CD4-positive, alpha-beta memory T cell (primary cell): Measurements from ENCODE around the gene FAM167B. TPM values are rescaled to one million over a fixed set of nuclear protein-coding genes. Genes with fewer than 3 reads are reported as not detected.
"Not testable (repeated sequence)": the region's sequence is repeated elsewhere in the genome, so short reads cannot be mapped to it uniquely, and the experiment has no call there.

Source experiments
- CTCF ChIA-PET: fragments of 350-600 bp; sonication (Branson Sonifier 250); formaldehyde crosslinking; loops from one replicate; lab custom pipeline; 2021; ENCODE audit warnings: inconsistent platforms; ENCODE audit not compliant: partially characterized antibody; lab: Charles Lee
- POLR2A ChIA-PET: fragments of 350-600 bp; sonication (Branson Sonifier 250); formaldehyde crosslinking; loops from one replicate; lab custom pipeline; 2021; ENCODE audit not compliant: partially characterized antibody; lab: Charles Lee
- DNase-seq, 5 donors: peaks; one replicate each; pipeline versions ENCODE4 v3.0.0 to v3.0.0-alpha.2; 2020 to 2022; ENCODE audit warnings: mixed read lengths in 1 of 5
- H3K27ac ChIP-seq: one replicate; pipeline ENCODE4 v1.7.0; 2013; ENCODE audit warnings: low read depth, low read length
- H3K27me3 ChIP-seq: 2 replicates; pipeline ENCODE4 v1.7.0; 2013; ENCODE audit warnings: mild to moderate bottlenecking, low read length, moderate library complexity; ENCODE audit not compliant: insufficient read depth
- H3K36me3 ChIP-seq: 2 replicates; pipeline ENCODE4 v1.7.0; 2013; ENCODE audit warnings: mild to moderate bottlenecking, low read length, moderate library complexity; ENCODE audit not compliant: insufficient read depth
- H3K4me1 ChIP-seq: 2 replicates; pipeline ENCODE4 v1.7.0; 2013; ENCODE audit warnings: mild to moderate bottlenecking, low read length, moderate library complexity; ENCODE audit not compliant: insufficient read depth
- H3K4me3 ChIP-seq, 2 donors: one replicate each; pipeline ENCODE4 v1.7.0; 2013; ENCODE audit warnings: low read length in 2 of 2, mild to moderate bottlenecking in 1 of 2
- H3K9me3 ChIP-seq, 2 donors: one replicate each; pipeline ENCODE4 v1.7.0; 2013; ENCODE audit warnings: low read length in 2 of 2, control low read depth in 1 of 2; ENCODE audit not compliant: control insufficient read depth in 1 of 2
- H3K27ac Mint-ChIP-seq, 7 donors: one replicate each; pipeline ENCODE4 v1.8.0; 2020 to 2021; ENCODE audit warnings: mixed read lengths in 7 of 7, mild to moderate bottlenecking in 6 of 7, inconsistent platforms in 3 of 7, moderate library complexity in 3 of 7
- H3K27me3 Mint-ChIP-seq, 2 donors: one replicate each; pipeline ENCODE4 v1.8.0; 2020 to 2021; ENCODE audit warnings: mixed read lengths in 2 of 2
- H3K36me3 Mint-ChIP-seq, 2 donors: one replicate each; pipeline ENCODE4 v1.8.0; 2020 to 2021; ENCODE audit warnings: mixed read lengths in 2 of 2, inconsistent platforms in 1 of 2, mild to moderate bottlenecking in 1 of 2
- H3K4me1 Mint-ChIP-seq, 4 donors: one replicate each; pipeline ENCODE4 v1.8.0; 2020 to 2021; ENCODE audit warnings: mixed read lengths in 4 of 4, mild to moderate bottlenecking in 1 of 4
- H3K4me3 Mint-ChIP-seq, 8 donors: one replicate each; pipeline ENCODE4 v1.8.0; 2020 to 2021; ENCODE audit warnings: mixed read lengths in 8 of 8, mild to moderate bottlenecking in 7 of 8, moderate library complexity in 6 of 8, inconsistent platforms in 3 of 8
- H3K9me3 Mint-ChIP-seq, 8 donors: one replicate each; pipeline ENCODE4 v1.8.0; 2020 to 2021; ENCODE audit warnings: mixed read lengths in 8 of 8, mild to moderate bottlenecking in 5 of 8, inconsistent platforms in 3 of 8, moderate library complexity in 1 of 8
- intact Hi-C: fragments of 100-400 bp; cut with micrococcal nuclease; formaldehyde crosslinking; loops from one replicate; pipeline ENCODE4 v1.15.1; 2023
- polyA plus RNA-seq, 2 donors: library from polyadenylated mRNA; unstranded; fragments of 300-500 nt; fragmentation: Illumina TruSeq; gene quantifications; one replicate each; pipeline ENCODE4 v1.2.3, GENCODE V29; 2021
- total RNA-seq, 2 experiments: library from RNA; stranded (reverse); gene quantifications; one replicate each; pipeline ENCODE4 v1.2.3, GENCODE V29; 2021

Gene FAM167B
- total and polyA plus RNA-seq, 4 experiments from 2014 or later: 0.50 to 1.2 TPM; not detected in 2

DNA sequence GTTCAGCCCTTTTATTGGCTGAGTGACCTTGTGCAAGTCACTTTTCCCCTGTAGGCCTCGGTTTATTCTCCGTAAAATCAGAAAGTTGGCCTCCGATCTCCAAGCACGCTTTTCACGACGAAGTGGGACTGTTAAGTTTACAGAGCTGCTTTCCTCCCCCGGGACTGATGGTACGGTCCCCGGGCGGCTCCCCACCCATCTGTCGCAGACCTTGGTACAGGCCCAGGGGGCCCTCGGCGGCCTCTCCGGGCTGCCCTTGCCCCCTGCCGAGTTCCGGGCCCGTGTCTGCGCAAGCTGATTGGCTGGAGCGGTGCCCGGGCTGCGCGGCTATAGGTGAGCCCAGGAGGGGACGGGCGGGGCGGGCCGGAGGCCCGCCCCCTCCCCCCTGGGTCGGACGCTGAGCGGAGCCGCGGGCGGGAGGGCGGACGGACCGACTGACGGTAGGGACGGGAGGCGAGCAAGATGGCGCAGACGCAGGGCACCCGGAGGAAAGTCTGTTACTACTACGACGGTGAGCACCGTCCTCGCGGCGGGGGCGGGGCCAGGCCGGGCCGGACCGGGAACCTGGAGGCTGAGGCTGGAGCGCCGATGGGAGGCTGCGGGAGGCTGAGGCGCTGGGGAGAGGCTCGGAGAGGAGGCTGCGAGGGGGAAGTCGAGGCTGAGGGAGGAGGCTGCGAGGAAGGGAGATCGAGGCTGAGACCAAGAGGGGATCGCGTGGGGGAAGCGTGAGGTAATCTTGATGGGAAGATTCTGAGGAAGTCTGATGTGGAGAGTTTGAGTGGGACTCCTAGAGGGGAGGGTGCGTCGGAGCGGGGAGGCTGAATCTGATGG is 44.9 kb downstream of the FAM167B start, which contains the start of gene HDAC1:
TSS of gene HDAC1 (plus strand) at position 376 of the 831 bp plus-strand sequence. CDS start at position 463, 87 bp downstream.
- Histone ChIP-seq H3K4me1 (peaks cover 62% of the 10 kb centered on the region), H3K9me3 (no peaks in the 10 kb centered on the region), H3K27ac (peak within 1 kb of the TSS; percentile 93), H3K4me3 (peak within 1 kb of the TSS; percentile 83 to 93), H3K27me3 (no peaks in the 10 kb centered on the region), H3K36me3 (no peaks in the 10 kb centered on the region)
- Mint-ChIP-seq H3K9me3 (no peaks in the 10 kb centered on the region), H3K4me1 (peaks cover 32 to 65% (median 47%) of the 10 kb centered on the region in 4 donors), H3K27ac (peak within 1 kb of the TSS; percentile 94 to 99 (median 96)), H3K4me3 (peak within 1 kb of the TSS; percentile 97 to 100 (median 99)), H3K27me3 (peaks cover 0 to 2% of the 10 kb centered on the region in 2 donors), H3K36me3 (peaks cover 8 to 27% of the 10 kb centered on the region in 2 donors)
- ChIA-PET CTCF (interaction anchor here (1.2 to 7.1 kb wide), 10 partner anchors 11 to 765 kb away, joined by 3 to 49 read pairs (median 7); partner anchors contain the start of genes FAM167B and LCK), POLR2A (interaction anchor here (0.7 to 11.3 kb wide), 37 partner anchors 10 to 278 kb away, joined by 3 to 226 read pairs (median 5); partner anchors contain the start of genes BSDC1, CCDC28B, EIF3I and FAM167B)
- intact Hi-C loops: loop anchor here (1.0 to 5.0 kb wide), 10 partner anchors 18 to 185 kb away; partner anchors contain the start of genes BSDC1, EIF3I, KPNA6 and TMEM234
- DNase-seq: peak; percentile 96 to 97 (median 97)

DNA sequence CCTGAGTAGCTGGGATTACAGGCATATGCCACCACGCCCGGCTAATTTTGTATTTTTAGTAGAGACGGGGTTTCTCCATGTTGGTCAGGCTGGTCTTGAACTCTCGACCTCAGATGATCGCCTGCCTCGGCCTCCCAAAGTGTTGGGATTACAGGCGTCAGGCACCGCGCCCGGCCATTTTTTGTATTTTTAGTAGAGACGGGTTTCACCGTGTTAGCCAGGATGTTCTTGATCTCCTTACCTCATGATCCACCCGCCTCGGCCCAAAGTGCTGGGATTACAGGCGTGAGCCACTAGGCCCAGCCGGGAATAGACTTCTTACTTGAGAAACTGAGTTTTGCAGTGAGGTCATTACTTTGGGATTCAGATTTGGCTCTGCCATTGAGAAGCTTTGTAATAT is 51.2 kb downstream of the FAM167B start:
- CTCF ChIA-PET: interaction anchor here (1.0 to 2.5 kb wide), 3 partner anchors 10 to 79 kb away, joined by 3 to 5 read pairs (median 4); no protein-coding TSS in a partner anchor

More for the DNA sequence above, 51.2 kb downstream of the FAM167B start:
- H3K4me1 Mint-ChIP-seq: peaks cover 34 to 74% (median 50%) of the 10 kb centered on the region in 4 donors
- H3K27me3 ChIP-seq, H3K9me3 ChIP-seq, H3K27ac ChIP-seq, H3K9me3 Mint-ChIP-seq, H3K4me3 ChIP-seq, DNase-seq, H3K27me3 Mint-ChIP-seq, intact Hi-C loops, POLR2A ChIA-PET: not testable (repeated sequence)
- H3K27ac Mint-ChIP-seq: peak overlapping the region in 2 of 7 donors; percentile 44 to 59
- H3K36me3 ChIP-seq: peaks cover 15% of the 10 kb centered on the region
- peaks cover 67% of the 10 kb centered on the region for H3K4me1 ChIP-seq
- H3K4me3 Mint-ChIP-seq: peak overlapping the region in 1 of 8 donors; percentile 15
- H3K36me3 Mint-ChIP-seq: peaks cover 18 to 43% of the 10 kb centered on the region in 2 donors

Other genes with a start within 250 kb of the FAM167B start
- 100 to 1,000 TPM; 114 to 122 TPM for gene KHDRBS1, start 233.4 kb upstream of the FAM167B start, total RNA-seq
- 100 to 1,000 TPM in 1 of 2 donors, 10 to 100 TPM in 1; 70.8 to 116 TPM for gene KHDRBS1, start 233.4 kb upstream of the FAM167B start, polyA plus RNA-seq
- gene TMEM39B, start 174.3 kb upstream of the FAM167B start, total RNA-seq: 10 to 100 TPM; 18.4 to 19.1 TPM
- 1 to 10 TPM; 1.1 to 4.2 TPM for gene TMEM39B, start 174.3 kb upstream of the FAM167B start, polyA plus RNA-seq
- 10 to 100 TPM; 60.3 to 62.5 TPM for gene KPNA6, start 139.2 kb upstream of the FAM167B start, total RNA-seq
- gene KPNA6, start 139.2 kb upstream of the FAM167B start, polyA plus RNA-seq: 10 to 100 TPM; 25.4 to 25.5 TPM
- 10 to 100 TPM; 42.6 to 43.4 TPM for gene TXLNA, start 67.5 kb upstream of the FAM167B start, total RNA-seq
- 10 to 100 TPM; 21.8 to 32.4 TPM for gene TXLNA, start 67.5 kb upstream of the FAM167B start, polyA plus RNA-seq
- gene CCDC28B, start 46.6 kb upstream of the FAM167B start, total RNA-seq: 1 to 10 TPM; 4.2 to 5.1 TPM
- 1 to 10 TPM; 8.5 to 8.6 TPM for gene CCDC28B, start 46.6 kb upstream of the FAM167B start, polyA plus RNA-seq
- gene IQCC, start 41.6 kb upstream of the FAM167B start, total RNA-seq: 1 to 10 TPM; 2.7 TPM
- gene IQCC, start 41.6 kb upstream of the FAM167B start, polyA plus RNA-seq: 1 to 10 TPM in 1 of 2 donors, not detected in 1; 2.3 TPM
- not detected for gene DCDC2B, start 38.1 kb upstream of the FAM167B start, total RNA-seq
- not detected for gene DCDC2B, start 38.1 kb upstream of the FAM167B start, polyA plus RNA-seq
- gene TMEM234, start 24.9 kb upstream of the FAM167B start, total RNA-seq: 10 to 100 TPM; 27.1 to 30.7 TPM
- 1 to 10 TPM; 5.1 to 6.1 TPM for gene TMEM234, start 24.9 kb upstream of the FAM167B start, polyA plus RNA-seq
- 10 to 100 TPM; 78.3 to 85.3 TPM for gene EIF3I, start 24.8 kb upstream of the FAM167B start, total RNA-seq
- 100 to 1,000 TPM; 165 to 248 TPM for gene EIF3I, start 24.8 kb upstream of the FAM167B start, polyA plus RNA-seq
- gene LCK, start 4.0 kb downstream of the FAM167B start, total RNA-seq: 100 to 1,000 TPM; 431 to 436 TPM
- gene LCK, start 4.0 kb downstream of the FAM167B start, polyA plus RNA-seq: 1,000 to 10,000 TPM in 1 of 2 donors, 100 to 1,000 TPM in 1; 779 to 1,233 TPM
- 100 to 1,000 TPM; 174 to 190 TPM for gene HDAC1, start 44.9 kb downstream of the FAM167B start, total RNA-seq
- gene HDAC1, start 44.9 kb downstream of the FAM167B start, polyA plus RNA-seq: 100 to 1,000 TPM; 169 to 185 TPM
- gene MARCKSL1, start 89.0 kb downstream of the FAM167B start, total RNA-seq: 10 to 100 TPM; 46.5 to 47.3 TPM
- 10 to 100 TPM; 74.5 to 75.9 TPM for gene MARCKSL1, start 89.0 kb downstream of the FAM167B start, polyA plus RNA-seq
- gene FAM229A, start 115.3 kb downstream of the FAM167B start, total RNA-seq: 10 to 100 TPM; 32.2 to 34.6 TPM
- gene FAM229A, start 115.3 kb downstream of the FAM167B start, polyA plus RNA-seq: under 1 TPM in 1 of 2 donors, not detected in 1; 0.39 TPM
- 1 to 10 TPM; 3.5 to 4.3 TPM for gene TSSK3, start 115.3 kb downstream of the FAM167B start, total RNA-seq
- gene TSSK3, start 115.3 kb downstream of the FAM167B start, polyA plus RNA-seq: under 1 TPM in 1 of 2 donors, not detected in 1; 0.73 TPM
- gene BSDC1, start 147.2 kb downstream of the FAM167B start, total RNA-seq: 100 to 1,000 TPM; 106 to 112 TPM
- 10 to 100 TPM; 29.7 to 46.3 TPM for gene BSDC1, start 147.2 kb downstream of the FAM167B start, polyA plus RNA-seq
- gene ZBTB8B, start 217.8 kb downstream of the FAM167B start, total RNA-seq: not detected
- not detected for gene ZBTB8B, start 217.8 kb downstream of the FAM167B start, polyA plus RNA-seq